ENCODE measurements around the gene TMEM63B.
A peak's percentile ranks its signal among the peaks of the same experiment; 100 is the strongest.

Gene TMEM63B

GRCh38 chr6:44171899-44172546 is 44.7 kb downstream of the TMEM63B start:
- TF ChIP-seq CTCF (IDR thresholded peaks at IDR 0.05; ENCODE audit: low read length, missing control alignments) = no peak
- no peak for DNase-seq (ENCODE audit: low read depth)
- H3K4me3 ChIP-seq (replicated peaks; ENCODE audit: low read depth, low read length) = no peak overlapping the region

- DNase-seq (ENCODE audit: low read depth) = peak; percentile 81
- TF ChIP-seq CTCF (IDR thresholded peaks at IDR 0.05; ENCODE audit: low read length, missing control alignments) = peak; percentile 92
These were observed 45.6 kb downstream of the TMEM63B start for GRCh38 chr6:44172731-44173500.

GRCh38 chr6:44176130-44176761 is 48.9 kb downstream of the TMEM63B start:
- DNase-seq (ENCODE audit: low read depth) = no peak
- no peak for TF ChIP-seq CTCF (IDR thresholded peaks at IDR 0.05; ENCODE audit: low read length, missing control alignments)
- no peak overlapping the region for H3K4me3 ChIP-seq (replicated peaks; ENCODE audit: low read depth, low read length)

More at GRCh38 chr6:44172731-44173500, 45.6 kb downstream of the TMEM63B start:
- H3K4me3 ChIP-seq (replicated peaks; ENCODE audit: low read depth, low read length) = no peak overlapping the region

- TF ChIP-seq CTCF (IDR thresholded peaks at IDR 0.05; ENCODE audit: low read length, missing control alignments) = no peak
- no peak for DNase-seq (ENCODE audit: low read depth)
- no peak overlapping the region for H3K4me3 ChIP-seq (replicated peaks; ENCODE audit: low read depth, low read length)
These were observed 49.6 kb downstream of the TMEM63B start for GRCh38 chr6:44176762-44177509.

GRCh38 chr6:44177691-44178423 is 50.5 kb downstream of the TMEM63B start:
- DNase-seq (ENCODE audit: low read depth) = peak; percentile 96
- TF ChIP-seq CTCF (IDR thresholded peaks at IDR 0.05; ENCODE audit: low read length, missing control alignments) = no peak
- no peak overlapping the region for H3K4me3 ChIP-seq (replicated peaks; ENCODE audit: low read depth, low read length)

GRCh38 chr6:44178424-44179071 is 51.2 kb downstream of the TMEM63B start:
- DNase-seq (ENCODE audit: low read depth) = no peak
- TF ChIP-seq CTCF (IDR thresholded peaks at IDR 0.05; ENCODE audit: low read length, missing control alignments) = no peak

More at GRCh38 chr6:44178424-44179071, 51.2 kb downstream of the TMEM63B start:
- no peak overlapping the region for H3K4me3 ChIP-seq (replicated peaks; ENCODE audit: low read depth, low read length)
